GM23338 (cell line): ENCODE data around the gene TMEM250.

Source experiments
- CREB1 ChIP-seq: fragments of 250-450 bp; sonication (Bioruptor Pico); IDR thresholded peaks from 2 replicates; pipeline ENCODE4 v1.5.0; 2020; ENCODE audit warnings: low read depth, mild to moderate bottlenecking, moderate library complexity
- EZH2 ChIP-seq: fragments of 200-600 bp; sonication (generic); IDR thresholded peaks from one replicate; pipeline ENCODE4 v1.8.0; 2017; ENCODE audit warnings: antibody characterized with exemption, mild to moderate bottlenecking, low read depth; ENCODE audit not compliant: unreplicated experiment
- EZH2phosphoT487 ChIP-seq: fragments of 200-600 bp; sonication (generic); IDR thresholded peaks from one replicate; pipeline ENCODE4 v1.8.1; 2018; ENCODE audit warnings: antibody characterized with exemption; ENCODE audit not compliant: unreplicated experiment
- JUNB ChIP-seq: IDR thresholded peaks from one replicate; pipeline ENCODE4 v1.6.1; 2016; ENCODE audit warnings: antibody characterized with exemption; ENCODE audit not compliant: unreplicated experiment
- POLR2AphosphoS5 ChIP-seq: IDR thresholded peaks from 2 replicates; pipeline ENCODE4 v1.6.1; 2016; ENCODE audit warnings: antibody characterized with exemption, low read depth
- REST ChIP-seq: IDR thresholded peaks from one replicate; pipeline ENCODE4 v1.6.1; 2018; ENCODE audit warnings: antibody characterized with exemption; ENCODE audit not compliant: unreplicated experiment
- TF ChIP-seq, protein P1 (sequence below), 2 experiments: fragments of 200-600 bp in 1 of 2; sonication (generic) in 1 of 2; conservative IDR thresholded peaks; 2 replicates each; pipeline versions ENCODE4 v1.5.1 to v1.6.1; 2016 to 2017; ENCODE audit warnings: antibody characterized with exemption in 2 of 2, low read depth in 2 of 2, mild to moderate bottlenecking in 2 of 2, moderate library complexity in 1 of 2

DNA sequence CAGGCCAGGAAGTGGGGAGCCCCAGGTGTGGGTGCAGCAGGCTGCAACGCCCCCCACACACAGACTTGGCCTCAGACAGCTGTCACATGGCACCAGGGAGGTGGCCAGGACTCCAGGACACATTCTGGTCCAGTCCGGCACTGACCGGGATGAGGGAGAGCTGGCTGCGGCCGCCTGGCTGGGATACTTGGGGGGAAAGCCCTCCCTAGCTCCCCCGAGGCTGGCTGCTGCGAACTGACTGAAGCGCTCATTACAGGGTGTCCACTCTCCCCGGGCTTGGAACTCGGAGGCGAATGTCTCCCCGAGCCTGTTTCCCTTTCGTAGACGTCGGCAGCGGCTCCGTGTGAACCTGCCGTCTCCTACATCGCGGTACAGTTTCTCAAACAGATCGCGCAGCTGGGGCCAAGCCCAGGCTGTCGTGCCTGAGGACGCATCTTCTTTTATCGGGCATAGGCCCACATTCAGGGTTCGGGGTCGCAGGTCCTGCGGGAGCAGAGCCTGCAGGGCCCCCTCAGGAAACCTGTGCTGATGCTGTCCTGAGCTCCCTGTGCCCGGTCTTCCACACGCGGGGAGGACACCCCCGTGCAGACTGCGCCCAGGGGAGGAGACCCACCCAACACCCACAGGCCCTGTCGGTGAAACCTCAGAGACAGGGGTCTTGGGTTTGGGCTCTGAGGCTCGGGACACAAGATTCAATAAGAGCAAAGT is 43.4 kb downstream of the TMEM250 start:
- TF ChIP-seq, protein P1, sequence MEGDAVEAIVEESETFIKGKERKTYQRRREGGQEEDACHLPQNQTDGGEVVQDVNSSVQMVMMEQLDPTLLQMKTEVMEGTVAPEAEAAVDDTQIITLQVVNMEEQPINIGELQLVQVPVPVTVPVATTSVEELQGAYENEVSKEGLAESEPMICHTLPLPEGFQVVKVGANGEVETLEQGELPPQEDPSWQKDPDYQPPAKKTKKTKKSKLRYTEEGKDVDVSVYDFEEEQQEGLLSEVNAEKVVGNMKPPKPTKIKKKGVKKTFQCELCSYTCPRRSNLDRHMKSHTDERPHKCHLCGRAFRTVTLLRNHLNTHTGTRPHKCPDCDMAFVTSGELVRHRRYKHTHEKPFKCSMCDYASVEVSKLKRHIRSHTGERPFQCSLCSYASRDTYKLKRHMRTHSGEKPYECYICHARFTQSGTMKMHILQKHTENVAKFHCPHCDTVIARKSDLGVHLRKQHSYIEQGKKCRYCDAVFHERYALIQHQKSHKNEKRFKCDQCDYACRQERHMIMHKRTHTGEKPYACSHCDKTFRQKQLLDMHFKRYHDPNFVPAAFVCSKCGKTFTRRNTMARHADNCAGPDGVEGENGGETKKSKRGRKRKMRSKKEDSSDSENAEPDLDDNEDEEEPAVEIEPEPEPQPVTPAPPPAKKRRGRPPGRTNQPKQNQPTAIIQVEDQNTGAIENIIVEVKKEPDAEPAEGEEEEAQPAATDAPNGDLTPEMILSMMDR (conservative IDR thresholded peaks at IDR 0.05; ENCODE audit: low read depth in 2 of 2) = no peak
- TF ChIP-seq POLR2AphosphoS5 = no peak
- TF ChIP-seq CREB1 (CRISPR knock-in tag) = no peak
- no peak for TF ChIP-seq JUNB
- no peak for TF ChIP-seq REST
- no peak for TF ChIP-seq EZH2
- no peak for TF ChIP-seq EZH2phosphoT487
